Loucy (cell line): Measurements from ENCODE around the gene ARHGAP4.
A peak's percentile ranks its signal among the peaks of the same experiment; 100 is the strongest.

Source experiments
- H2AFZ ChIP-seq: fragments of 200-600 bp; sonication (generic); 2 replicates; pipeline ENCODE4 v1.6.0; 2016; ENCODE audit warnings: antibody characterized with exemption, mild to moderate bottlenecking, low read length, moderate library complexity
- H3F3A ChIP-seq: fragments of 200-600 bp; 2 replicates; pipeline ENCODE4 v1.6.0; 2016; ENCODE audit warnings: antibody characterized with exemption, low read depth, mild to moderate bottlenecking
- H3K27me3 ChIP-seq: fragments of 200-600 bp; sonication (generic); 2 replicates; pipeline ENCODE4 v1.6.1; 2014; ENCODE audit warnings: low read length, mild to moderate bottlenecking; ENCODE audit not compliant: insufficient read depth, poor library complexity, severe bottlenecking
- H3K36me3 ChIP-seq: fragments of 200-600 bp; sonication (generic); 2 replicates; pipeline ENCODE4 v1.6.1; 2016; ENCODE audit warnings: low read length; ENCODE audit not compliant: insufficient read depth
- H3K4me1 ChIP-seq: fragments of 200-600 bp; sonication (generic); 2 replicates; pipeline ENCODE4 v1.5.1; 2014; ENCODE audit warnings: low read length, mild to moderate bottlenecking; ENCODE audit not compliant: insufficient read depth, poor library complexity, severe bottlenecking
- H3K4me2 ChIP-seq: fragments of 200-600 bp; sonication (generic); 2 replicates; pipeline ENCODE4 v1.6.0; 2014; ENCODE audit warnings: antibody characterized with exemption, low read length, low read depth, mild to moderate bottlenecking; ENCODE audit not compliant: poor library complexity, severe bottlenecking
- H3K4me3 ChIP-seq: fragments of 200-600 bp; sonication (generic); 2 replicates; pipeline ENCODE4 v1.5.1; 2014; ENCODE audit warnings: low read length, mild to moderate bottlenecking, mixed read lengths; ENCODE audit not compliant: poor library complexity, severe bottlenecking
- H3K79me2 ChIP-seq: fragments of 200-600 bp; sonication (generic); 2 replicates; pipeline ENCODE4 v1.6.1; 2014; ENCODE audit warnings: low read length; ENCODE audit not compliant: insufficient read depth
- H3K9ac ChIP-seq: fragments of 200-600 bp; sonication (generic); 2 replicates; pipeline ENCODE4 v1.6.0; 2014; ENCODE audit warnings: mild to moderate bottlenecking, low read depth, low read length, moderate library complexity; ENCODE audit not compliant: poor library complexity, severe bottlenecking
- H3K9me2 ChIP-seq: fragments of 200-600 bp; sonication (generic); replicated peaks from 2 replicates; pipeline ENCODE4 v1.6.1; 2016; ENCODE audit warnings: low read depth, low read length, mixed read lengths
- H3K9me3 ChIP-seq: fragments of 200-600 bp; sonication (generic); 2 replicates; pipeline ENCODE4 v1.6.1; 2014; ENCODE audit warnings: mild to moderate bottlenecking, antibody characterized with exemption, low read length, low read depth; ENCODE audit not compliant: insufficient read depth
- H4K20me1 ChIP-seq: fragments of 200-600 bp; sonication (generic); 2 replicates; pipeline ENCODE4 v1.6.0; 2014; ENCODE audit warnings: antibody characterized with exemption, low read length, mild to moderate bottlenecking; ENCODE audit not compliant: insufficient read depth, poor library complexity, severe bottlenecking
- EZH2phosphoT487 ChIP-seq: fragments of 200-600 bp; IDR thresholded peaks from 2 replicates; pipeline ENCODE4 v1.6.1; 2018; ENCODE audit warnings: antibody characterized with exemption, mild to moderate bottlenecking, moderate library complexity, borderline replicate concordance
- TF ChIP-seq, protein P1 (sequence below): fragments of 200-600 bp; sonication (generic); conservative IDR thresholded peaks from 2 replicates; pipeline ENCODE4 v1.5.1; 2014; ENCODE audit warnings: mild to moderate bottlenecking, antibody characterized with exemption, low read length

Gene ARHGAP4

DNA sequence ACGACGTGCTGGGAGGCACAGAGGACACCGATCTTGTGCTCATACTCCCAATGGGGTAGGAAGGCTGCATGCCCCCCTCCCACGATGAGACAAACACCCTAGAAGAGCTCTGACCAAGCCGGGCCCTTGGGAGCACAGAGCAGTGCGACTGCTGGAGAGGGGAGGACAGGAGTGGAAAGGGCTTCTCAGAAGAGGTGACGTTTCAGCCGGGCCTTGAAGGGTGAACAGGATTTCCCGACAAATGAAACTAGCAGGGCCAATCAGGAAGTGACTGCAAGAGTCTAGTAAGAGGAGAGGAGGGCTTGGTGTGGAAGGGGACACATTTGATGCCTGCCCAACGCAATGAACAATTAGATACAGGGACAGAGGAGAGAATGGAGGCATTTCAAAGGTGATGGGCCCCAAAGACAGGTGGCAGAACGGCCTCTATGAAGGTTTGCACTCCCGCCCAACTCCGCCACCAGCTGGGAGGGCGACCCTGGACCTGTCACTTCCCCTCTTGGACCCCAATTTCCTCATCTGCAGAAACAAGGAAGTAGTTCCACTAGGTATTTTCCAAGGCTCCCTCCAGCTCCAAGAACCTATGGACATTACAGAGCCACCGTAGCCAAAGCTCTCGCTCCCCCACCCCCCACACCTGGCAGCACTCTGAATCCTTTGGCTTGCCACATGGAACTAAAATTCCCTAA lies 41.6 kb upstream of the ARHGAP4 start:
- Histone ChIP-seq H3K9me2 (no peaks in the 10 kb centered on the region), H3F3A (peaks cover 5% of the 10 kb centered on the region; the same call in 1 of the 2 replicates), H2AFZ (no peak overlapping the region), H3K9me3 (no peaks in the 10 kb centered on the region), H3K4me3 (peak overlapping the region; percentile 96), H3K79me2 (peaks cover 85% of the 10 kb centered on the region), H3K9ac (peak overlapping the region; percentile 100), H3K4me1 (peaks cover 12% of the 10 kb centered on the region), H3K27me3 (peaks cover 6% of the 10 kb centered on the region), H3K36me3 (peaks cover 19% of the 10 kb centered on the region; the same call in 1 of the 2 replicates), H3K4me2 (peak overlapping the region; percentile 97), H4K20me1 (peaks cover 69% of the 10 kb centered on the region)
- no peak for TF ChIP-seq EZH2phosphoT487

DNA sequence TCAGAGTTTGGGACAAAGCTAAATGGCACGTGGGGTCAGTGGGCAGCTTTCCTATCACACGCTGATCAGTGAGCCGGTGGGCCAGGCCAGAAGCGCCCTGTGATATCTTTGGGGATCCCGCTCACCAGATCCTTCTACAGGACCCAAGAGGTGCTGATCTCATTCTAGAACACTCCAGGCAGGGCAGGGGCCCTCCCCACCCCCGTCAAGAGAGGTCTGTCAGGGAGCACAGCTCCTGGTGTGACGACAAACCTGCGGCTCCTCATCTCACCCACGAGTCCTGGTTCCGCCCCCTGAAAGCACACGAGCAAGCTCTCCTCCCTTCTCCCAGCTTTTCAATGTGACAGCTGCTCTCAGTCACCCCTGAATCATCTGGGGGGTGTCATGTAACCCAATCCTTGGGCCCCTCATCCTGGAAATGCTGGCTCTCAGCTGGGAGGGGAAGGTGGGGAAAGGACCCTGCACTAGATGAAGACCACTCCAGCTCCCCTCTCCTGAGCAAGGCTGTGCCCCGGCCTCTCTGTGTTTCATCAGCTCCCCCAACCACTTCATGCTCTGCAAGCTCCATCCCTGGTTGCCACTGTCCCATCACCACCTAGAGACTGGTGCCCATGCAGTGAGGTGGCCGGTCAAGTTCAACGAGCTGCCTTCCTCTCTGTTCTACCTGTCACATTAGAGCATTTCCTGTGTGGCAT lies 40.9 kb upstream of the ARHGAP4 start:
- no peak overlapping the region for H2AFZ ChIP-seq
- H3K9me2 ChIP-seq = no peaks in the 10 kb centered on the region
- H3F3A ChIP-seq = peaks cover 5% of the 10 kb centered on the region; the same call in 1 of the 2 replicates
- peaks cover 92% of the 10 kb centered on the region for H3K79me2 ChIP-seq
- TF ChIP-seq, protein P1, sequence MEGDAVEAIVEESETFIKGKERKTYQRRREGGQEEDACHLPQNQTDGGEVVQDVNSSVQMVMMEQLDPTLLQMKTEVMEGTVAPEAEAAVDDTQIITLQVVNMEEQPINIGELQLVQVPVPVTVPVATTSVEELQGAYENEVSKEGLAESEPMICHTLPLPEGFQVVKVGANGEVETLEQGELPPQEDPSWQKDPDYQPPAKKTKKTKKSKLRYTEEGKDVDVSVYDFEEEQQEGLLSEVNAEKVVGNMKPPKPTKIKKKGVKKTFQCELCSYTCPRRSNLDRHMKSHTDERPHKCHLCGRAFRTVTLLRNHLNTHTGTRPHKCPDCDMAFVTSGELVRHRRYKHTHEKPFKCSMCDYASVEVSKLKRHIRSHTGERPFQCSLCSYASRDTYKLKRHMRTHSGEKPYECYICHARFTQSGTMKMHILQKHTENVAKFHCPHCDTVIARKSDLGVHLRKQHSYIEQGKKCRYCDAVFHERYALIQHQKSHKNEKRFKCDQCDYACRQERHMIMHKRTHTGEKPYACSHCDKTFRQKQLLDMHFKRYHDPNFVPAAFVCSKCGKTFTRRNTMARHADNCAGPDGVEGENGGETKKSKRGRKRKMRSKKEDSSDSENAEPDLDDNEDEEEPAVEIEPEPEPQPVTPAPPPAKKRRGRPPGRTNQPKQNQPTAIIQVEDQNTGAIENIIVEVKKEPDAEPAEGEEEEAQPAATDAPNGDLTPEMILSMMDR = no peak
- TF ChIP-seq EZH2phosphoT487 = no peak
- peaks cover 6% of the 10 kb centered on the region for H3K27me3 ChIP-seq
- peak overlapping the region; percentile 100 for H3K9ac ChIP-seq
- peaks cover 70% of the 10 kb centered on the region for H4K20me1 ChIP-seq
- H3K9me3 ChIP-seq = no peaks in the 10 kb centered on the region
- H3K4me1 ChIP-seq = peaks cover 12% of the 10 kb centered on the region
- peak overlapping the region; percentile 97 for H3K4me2 ChIP-seq
- peaks cover 26% of the 10 kb centered on the region; the same call in 1 of the 2 replicates for H3K36me3 ChIP-seq
- peak overlapping the region; percentile 96 for H3K4me3 ChIP-seq

DNA sequence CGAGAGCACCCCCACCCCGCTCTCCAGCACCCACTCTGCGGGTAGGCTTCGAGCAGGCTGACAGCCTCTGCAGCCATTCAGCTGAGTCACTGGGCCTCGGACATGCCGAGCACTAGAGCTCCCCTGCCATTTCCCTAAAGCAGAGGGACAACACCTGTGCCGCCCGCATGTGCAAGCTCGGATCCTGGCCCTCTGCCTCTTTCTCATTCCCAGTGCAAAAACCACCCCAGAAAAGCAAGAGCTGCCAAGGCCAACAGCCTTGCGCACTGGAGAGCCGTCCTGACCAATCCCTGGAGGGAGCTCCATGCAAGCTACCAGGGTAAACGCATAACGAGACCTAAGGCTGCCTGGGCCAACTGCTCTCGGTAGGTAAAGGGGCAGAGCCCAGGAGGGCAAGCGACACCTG lies 40.2 kb upstream of the ARHGAP4 start:
- peaks cover 6% of the 10 kb centered on the region for H3K27me3 ChIP-seq
- H3F3A ChIP-seq = peaks cover 5% of the 10 kb centered on the region; the same call in 1 of the 2 replicates
- peaks cover 72% of the 10 kb centered on the region for H4K20me1 ChIP-seq
- peaks cover 97% of the 10 kb centered on the region for H3K79me2 ChIP-seq
- TF ChIP-seq EZH2phosphoT487 = no peak
- TF ChIP-seq, protein P1 = no peak
- no peak overlapping the region for H2AFZ ChIP-seq
- H3K9ac ChIP-seq = peak overlapping the region; percentile 100
- H3K36me3 ChIP-seq = peaks cover 33% of the 10 kb centered on the region; the same call in 1 of the 2 replicates
- H3K4me1 ChIP-seq = peaks cover 12% of the 10 kb centered on the region
- peak overlapping the region; percentile 97 for H3K4me2 ChIP-seq
- no peaks in the 10 kb centered on the region for H3K9me2 ChIP-seq
- peak overlapping the region; percentile 96 for H3K4me3 ChIP-seq
- no peaks in the 10 kb centered on the region for H3K9me3 ChIP-seq
